GM12864 (cell line): ENCODE results near the gene INPP5B.
"Not testable (repeated sequence)": the region's sequence is repeated elsewhere in the genome, so short reads cannot be mapped to it uniquely, and the experiment has no call there.

Experiments
- DNase-seq: peaks from one replicate; pipeline ENCODE4 v3.0.0-alpha.2; 2011; ENCODE audit warnings: low read depth
- H3K4me3 ChIP-seq: 2 replicates; pipeline ENCODE4 v1.5.1; 2011; ENCODE audit warnings: mild to moderate bottlenecking, low read depth, low read length, control low read depth
- CTCF ChIP-seq: IDR thresholded peaks from 2 replicates; pipeline ENCODE4 v1.5.1; 2011; ENCODE audit warnings: low read depth, mild to moderate bottlenecking, moderate library complexity, low read length, control low read depth, inconsistent platforms; ENCODE audit errors: missing control alignments

INPP5B gene

GRCh38 chr1:37940299-37940947 is 6.4 kb downstream of the INPP5B start:
- no peak for TF ChIP-seq CTCF
- no peak overlapping the region for H3K4me3 ChIP-seq
- no peak for DNase-seq

- not testable (repeated sequence) for H3K4me3 ChIP-seq, DNase-seq
Observed at GRCh38 chr1:37936760-37937159, 10.1 kb downstream of the INPP5B start.

GRCh38 chr1:37932759-37933158 is 14.1 kb downstream of the INPP5B start:
- no peak for DNase-seq
- no peak overlapping the region for H3K4me3 ChIP-seq
- no peak for TF ChIP-seq CTCF

GRCh38 chr1:37931361-37932158 is 15.3 kb downstream of the INPP5B start:
- TF ChIP-seq CTCF, result no peak
- peak; percentile 83 for DNase-seq
- H3K4me3 ChIP-seq, result peak overlapping the region; percentile 92

- H3K4me3 ChIP-seq, result peak overlapping the region; percentile 92
- no peak for TF ChIP-seq CTCF
- no peak for DNase-seq
Observed at GRCh38 chr1:37931102-37931360, 15.8 kb downstream of the INPP5B start.

GRCh38 chr1:37930246-37931101 is 16.4 kb downstream of the INPP5B start:
- H3K4me3 ChIP-seq, result peak overlapping the region; percentile 92

More at GRCh38 chr1:37930246-37931101, 16.4 kb downstream of the INPP5B start:
- no peak for TF ChIP-seq CTCF
- no peak for DNase-seq
